Measurements from ENCODE around the gene SPRR2F.

DNA sequence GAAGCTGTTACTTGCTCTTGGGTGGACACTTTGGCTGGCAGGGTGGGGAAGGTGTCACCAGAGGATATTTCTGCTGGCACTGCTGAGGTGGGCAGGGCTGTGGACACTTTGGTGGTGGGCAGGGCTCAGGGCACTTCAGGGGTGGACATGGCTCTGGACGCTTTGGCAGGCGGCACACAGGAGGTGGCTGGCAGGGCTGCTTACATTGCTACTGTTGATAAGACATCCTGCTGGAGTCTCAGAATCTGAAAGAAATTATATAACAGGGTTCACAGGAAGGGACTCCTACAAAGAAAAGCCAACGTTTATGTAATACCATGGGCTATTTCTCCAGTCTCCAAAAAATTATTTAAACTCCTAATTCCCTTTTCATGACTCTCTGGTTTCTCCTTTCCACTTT, 27.2 kb upstream of the SPRR2F start:
- TF ChIP-seq, protein P1, sequence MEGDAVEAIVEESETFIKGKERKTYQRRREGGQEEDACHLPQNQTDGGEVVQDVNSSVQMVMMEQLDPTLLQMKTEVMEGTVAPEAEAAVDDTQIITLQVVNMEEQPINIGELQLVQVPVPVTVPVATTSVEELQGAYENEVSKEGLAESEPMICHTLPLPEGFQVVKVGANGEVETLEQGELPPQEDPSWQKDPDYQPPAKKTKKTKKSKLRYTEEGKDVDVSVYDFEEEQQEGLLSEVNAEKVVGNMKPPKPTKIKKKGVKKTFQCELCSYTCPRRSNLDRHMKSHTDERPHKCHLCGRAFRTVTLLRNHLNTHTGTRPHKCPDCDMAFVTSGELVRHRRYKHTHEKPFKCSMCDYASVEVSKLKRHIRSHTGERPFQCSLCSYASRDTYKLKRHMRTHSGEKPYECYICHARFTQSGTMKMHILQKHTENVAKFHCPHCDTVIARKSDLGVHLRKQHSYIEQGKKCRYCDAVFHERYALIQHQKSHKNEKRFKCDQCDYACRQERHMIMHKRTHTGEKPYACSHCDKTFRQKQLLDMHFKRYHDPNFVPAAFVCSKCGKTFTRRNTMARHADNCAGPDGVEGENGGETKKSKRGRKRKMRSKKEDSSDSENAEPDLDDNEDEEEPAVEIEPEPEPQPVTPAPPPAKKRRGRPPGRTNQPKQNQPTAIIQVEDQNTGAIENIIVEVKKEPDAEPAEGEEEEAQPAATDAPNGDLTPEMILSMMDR (IDR thresholded peaks at IDR 0.05), result no peak
- no peak for TF ChIP-seq POLR2AphosphoS5 (IDR thresholded peaks at IDR 0.05; ENCODE audit: low read depth, low read length)
- TF ChIP-seq, protein P2, sequence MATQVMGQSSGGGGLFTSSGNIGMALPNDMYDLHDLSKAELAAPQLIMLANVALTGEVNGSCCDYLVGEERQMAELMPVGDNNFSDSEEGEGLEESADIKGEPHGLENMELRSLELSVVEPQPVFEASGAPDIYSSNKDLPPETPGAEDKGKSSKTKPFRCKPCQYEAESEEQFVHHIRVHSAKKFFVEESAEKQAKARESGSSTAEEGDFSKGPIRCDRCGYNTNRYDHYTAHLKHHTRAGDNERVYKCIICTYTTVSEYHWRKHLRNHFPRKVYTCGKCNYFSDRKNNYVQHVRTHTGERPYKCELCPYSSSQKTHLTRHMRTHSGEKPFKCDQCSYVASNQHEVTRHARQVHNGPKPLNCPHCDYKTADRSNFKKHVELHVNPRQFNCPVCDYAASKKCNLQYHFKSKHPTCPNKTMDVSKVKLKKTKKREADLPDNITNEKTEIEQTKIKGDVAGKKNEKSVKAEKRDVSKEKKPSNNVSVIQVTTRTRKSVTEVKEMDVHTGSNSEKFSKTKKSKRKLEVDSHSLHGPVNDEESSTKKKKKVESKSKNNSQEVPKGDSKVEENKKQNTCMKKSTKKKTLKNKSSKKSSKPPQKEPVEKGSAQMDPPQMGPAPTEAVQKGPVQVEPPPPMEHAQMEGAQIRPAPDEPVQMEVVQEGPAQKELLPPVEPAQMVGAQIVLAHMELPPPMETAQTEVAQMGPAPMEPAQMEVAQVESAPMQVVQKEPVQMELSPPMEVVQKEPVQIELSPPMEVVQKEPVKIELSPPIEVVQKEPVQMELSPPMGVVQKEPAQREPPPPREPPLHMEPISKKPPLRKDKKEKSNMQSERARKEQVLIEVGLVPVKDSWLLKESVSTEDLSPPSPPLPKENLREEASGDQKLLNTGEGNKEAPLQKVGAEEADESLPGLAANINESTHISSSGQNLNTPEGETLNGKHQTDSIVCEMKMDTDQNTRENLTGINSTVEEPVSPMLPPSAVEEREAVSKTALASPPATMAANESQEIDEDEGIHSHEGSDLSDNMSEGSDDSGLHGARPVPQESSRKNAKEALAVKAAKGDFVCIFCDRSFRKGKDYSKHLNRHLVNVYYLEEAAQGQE (IDR thresholded peaks at IDR 0.05; ENCODE audit: insufficient read depth in 1 of 2, low read depth in 2 of 2, low read length in 1 of 2), result no peak

Measured in Panc1 (cell line).